Measurements from ENCODE around the gene TMEM91. TPM values are rescaled to one million over a fixed set of nuclear protein-coding genes. Genes with fewer than 3 reads are reported as not detected.
"Not testable (repeated sequence)": the region's sequence is repeated elsewhere in the genome, so short reads cannot be mapped to it uniquely, and the experiment has no call there.

Gene TMEM91
- total RNA-seq, 1 experiment from 2014 or later, result 2.4 TPM

DNA sequence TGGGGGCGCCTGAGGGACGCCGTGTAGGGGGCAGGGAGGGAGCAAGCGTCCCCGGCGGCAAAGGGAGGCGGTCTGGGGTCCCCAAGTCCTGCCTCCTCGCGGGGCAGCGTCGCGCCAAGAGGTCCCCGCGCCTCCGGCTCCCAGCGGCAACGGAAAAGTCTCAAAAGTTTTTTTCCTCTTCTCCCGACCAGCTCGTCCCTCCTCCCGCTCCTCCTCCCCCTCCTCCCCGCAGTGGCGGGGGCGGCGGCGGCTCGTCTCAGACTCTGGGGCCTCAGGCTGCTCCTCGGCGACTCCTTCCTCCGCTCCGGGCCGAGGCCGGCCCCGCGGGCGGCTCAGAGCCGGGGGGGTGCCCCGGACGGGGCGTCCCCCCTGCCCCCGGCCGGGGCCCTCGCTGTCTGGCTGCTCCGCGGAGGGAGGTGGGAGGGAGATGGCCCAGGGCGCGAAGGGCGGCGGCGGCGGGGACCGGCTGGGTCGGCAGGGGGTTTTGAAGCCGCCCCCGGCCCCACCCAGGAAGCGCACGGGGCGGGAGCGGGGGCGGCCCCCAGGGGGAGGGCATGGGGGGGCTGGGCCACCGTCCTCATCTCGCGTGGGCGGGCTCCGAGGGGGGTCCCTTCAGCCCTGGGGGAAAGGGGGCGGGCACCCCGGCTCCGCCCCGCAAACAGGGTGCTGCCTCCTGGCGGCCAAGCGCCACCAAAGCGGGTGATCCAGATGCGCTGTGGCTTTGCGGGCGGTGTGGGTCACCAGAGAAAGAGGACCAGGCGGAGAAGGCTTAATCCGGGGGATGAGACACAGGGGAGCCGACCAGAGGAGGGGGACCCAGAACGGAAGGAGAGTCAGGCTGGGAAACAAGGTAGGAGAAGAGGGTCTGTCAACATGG, 22.6 kb upstream of the TMEM91 start, which contains the start of gene TGFB1:
TSS of gene TGFB1 (minus strand) at position 457 of the 877 bp plus-strand sequence. CDS start 878 bp downstream, outside the sequence.
- peak; percentile 78 for DNase-seq (ENCODE audit: low read depth)

DNA sequence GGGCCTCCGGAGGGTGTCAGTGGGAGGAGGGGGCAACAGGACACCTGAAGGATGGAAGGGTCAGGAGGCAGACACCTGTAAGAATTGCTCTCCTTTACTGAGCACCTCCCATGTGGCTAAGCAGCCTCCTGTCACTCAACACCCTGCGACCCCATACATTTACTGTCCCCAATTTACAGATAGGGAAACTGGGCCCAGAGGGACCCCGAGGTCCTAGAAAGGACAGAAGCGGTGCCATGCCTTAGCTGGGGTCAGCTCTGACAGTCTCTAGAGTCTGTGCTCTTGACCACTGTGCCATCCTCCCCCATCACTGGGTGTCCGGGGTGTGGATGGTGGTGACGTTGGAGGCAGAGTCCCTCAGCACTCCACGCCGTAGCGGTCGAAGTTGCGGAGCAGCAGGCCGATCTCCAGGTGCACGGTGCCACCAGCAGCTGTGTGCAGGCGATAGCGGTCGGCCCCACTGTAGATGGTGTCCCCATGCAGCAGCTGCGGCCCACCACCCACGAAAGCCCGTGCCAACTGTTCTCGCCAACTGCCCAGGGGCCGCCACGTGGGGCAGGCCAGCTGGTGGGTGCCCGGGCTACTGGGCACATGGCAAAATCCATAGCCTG, 21.9 kb upstream of the TMEM91 start:
- DNase-seq (ENCODE audit: low read depth), result no peak

DNA sequence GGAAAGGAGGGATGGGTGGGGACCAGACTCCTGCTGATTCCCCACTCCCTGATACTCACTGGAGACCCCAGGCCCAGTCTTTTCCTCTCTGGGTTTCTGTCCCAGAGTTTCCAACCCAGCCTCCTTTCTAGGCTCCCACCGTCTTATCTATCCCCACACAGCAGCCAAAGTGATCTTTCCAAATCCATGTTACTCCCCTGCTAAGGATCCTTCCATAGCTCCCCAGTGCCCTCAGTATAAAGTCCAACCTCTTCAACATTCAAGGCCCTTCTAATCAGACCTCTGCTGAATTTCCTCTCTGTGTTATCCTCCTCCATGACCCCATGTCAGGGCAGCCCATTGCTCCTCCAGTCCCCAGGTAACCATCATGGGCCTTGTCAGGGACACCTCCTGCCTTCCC, 21.3 kb upstream of the TMEM91 start:
- no peak for DNase-seq (ENCODE audit: low read depth)

- DNase-seq (ENCODE audit: low read depth), result no peak
Observed at GRCh38 chr19:41355802-41356201, 20.5 kb upstream of the TMEM91 start.

DNA sequence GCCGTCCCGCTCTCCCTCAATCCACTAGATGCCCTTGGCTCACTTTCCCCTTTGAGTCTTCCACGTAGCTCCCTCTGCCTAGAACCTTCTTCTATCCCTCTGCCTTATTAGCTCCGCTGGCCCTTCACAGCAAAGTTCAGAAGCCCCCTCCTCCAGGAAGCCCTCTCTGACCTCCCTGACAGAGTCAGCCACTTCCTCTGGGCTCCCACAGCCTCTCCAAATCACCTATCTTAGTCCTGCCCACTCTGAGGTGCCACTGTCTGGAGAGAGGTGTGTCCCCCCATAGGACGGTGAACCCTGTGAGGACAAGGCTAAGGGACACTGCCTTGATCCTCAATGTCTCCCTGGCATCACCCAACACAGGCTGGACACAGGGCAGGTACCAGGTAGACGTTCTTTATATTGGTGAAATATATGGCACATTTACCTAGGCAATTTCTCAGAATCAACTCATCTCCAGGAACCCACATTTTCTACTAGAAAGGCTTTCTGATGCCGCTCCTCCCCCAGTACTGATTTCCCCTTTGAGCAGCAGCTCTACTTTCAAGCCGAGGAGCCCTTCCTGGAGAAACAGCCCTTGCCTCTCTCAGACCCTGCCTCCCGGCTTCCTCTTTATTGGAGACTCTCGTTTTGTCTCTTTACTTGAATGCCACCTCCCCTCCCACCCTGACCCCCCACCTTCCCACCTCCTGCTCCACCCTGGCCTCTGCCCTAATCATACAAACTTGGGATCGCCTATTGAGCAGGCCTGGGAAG, 19.2 kb upstream of the TMEM91 start:
- no peak for DNase-seq (ENCODE audit: low read depth)

GRCh38 chr19:41357746-41358145, 18.6 kb upstream of the TMEM91 start:
- no peak for DNase-seq (ENCODE audit: low read depth)

DNA sequence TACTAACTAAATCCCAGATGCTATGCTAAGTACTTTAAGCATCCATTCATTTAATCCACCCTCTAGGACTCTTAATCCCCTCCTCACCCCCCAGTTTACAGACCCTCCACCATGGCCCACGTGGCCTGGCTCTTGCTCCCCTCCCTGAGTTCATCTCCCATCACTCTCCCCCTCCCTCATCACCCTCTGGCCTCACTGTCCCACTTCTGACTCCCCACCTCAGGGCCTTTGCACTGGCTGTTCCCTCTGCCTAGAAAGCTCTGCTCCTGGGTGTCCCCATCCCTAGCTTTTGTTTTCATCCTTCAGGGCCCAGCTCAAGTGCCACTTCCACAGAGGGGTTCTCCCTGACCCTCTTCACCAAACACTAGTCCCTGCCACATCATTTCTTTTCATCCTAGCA, 16.6 kb upstream of the TMEM91 start:
- no peak for DNase-seq (ENCODE audit: low read depth)

GRCh38 chr19:41362143-41362847, 14.0 kb upstream of the TMEM91 start:
- peak; percentile 20 for DNase-seq (ENCODE audit: low read depth)

GRCh38 chr19:41363371-41363752, 13.0 kb upstream of the TMEM91 start:
- no peak for DNase-seq (ENCODE audit: low read depth)

- DNase-seq (ENCODE audit: low read depth), result peak; percentile 98
Observed at GRCh38 chr19:41363753-41364523, 12.4 kb upstream of the TMEM91 start, which contains the start of gene B9D2. B9D2 (minus strand) TSS chr19:41364149; CDS start chr19:41363519, 630 bp downstream.

- DNase-seq (ENCODE audit: low read depth), result no peak
Observed at GRCh38 chr19:41364524-41365391, 11.6 kb upstream of the TMEM91 start.

GRCh38 chr19:41366089-41366488, 10.2 kb upstream of the TMEM91 start:
- DNase-seq (ENCODE audit: low read depth), result no peak

DNA sequence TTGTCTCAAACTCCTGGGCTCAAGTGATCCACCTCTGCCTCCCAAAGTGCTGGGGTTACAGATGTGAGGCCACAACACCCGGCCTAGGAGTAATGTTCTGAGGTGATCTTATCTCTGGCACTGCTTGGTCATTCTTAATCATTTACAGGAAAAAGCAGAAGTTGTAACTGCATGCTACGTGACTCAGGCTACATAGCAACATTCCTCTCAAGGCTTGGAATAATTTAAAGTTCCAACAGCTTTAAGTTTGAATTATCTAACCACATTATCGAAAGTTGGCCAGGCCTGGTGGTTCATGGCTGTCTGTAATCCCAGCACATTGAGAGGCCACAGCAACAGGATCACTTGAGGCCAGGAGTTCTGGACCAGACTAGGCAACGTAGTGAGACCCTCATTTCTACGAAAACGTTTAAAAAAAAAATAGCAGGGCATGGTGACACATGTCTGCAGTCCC, 8.5 kb upstream of the TMEM91 start:
- peak; percentile 92 for DNase-seq (ENCODE audit: low read depth)

DNA sequence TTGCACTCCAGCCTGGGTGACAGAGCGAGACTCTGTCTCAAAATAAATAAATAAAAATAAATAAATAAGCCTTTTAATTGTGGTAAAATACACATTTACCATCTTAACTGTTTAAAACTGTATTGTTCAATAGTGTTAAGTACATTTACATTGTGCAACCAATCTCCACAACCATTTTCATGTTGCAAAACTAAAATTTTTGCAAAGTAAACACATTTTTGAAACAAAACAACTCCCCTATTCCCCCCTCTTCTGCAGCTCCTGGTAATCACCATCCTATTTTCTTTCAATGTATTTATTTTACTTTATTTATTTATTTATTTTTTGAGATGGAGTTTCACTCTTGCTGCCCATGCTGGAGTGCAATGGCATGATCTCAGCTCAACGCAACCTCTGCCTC, 6.6 kb upstream of the TMEM91 start:
- no peak for DNase-seq (ENCODE audit: low read depth)

DNA sequence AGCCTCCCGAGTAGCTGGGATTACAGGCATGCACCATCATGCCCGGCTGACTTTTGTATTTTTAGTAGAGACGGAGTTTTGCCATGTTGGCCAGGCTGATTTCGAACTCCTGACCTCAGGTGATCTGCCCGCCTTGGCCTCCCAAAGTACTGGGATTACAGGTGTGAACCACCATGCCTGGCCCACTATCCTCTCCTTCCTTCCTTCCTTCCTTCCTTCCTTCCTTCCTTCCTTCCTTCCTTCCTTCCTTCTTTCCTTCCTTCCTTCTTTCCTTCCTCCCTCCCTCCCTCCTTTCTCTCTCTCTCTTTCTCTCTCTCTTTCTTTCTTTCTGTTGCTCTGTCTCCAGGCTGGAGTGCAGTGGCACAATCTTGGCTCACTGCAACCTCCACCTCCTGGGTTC, 5.2 kb upstream of the TMEM91 start:
- DNase-seq (ENCODE audit: low read depth), result not testable (repeated sequence)

DNA sequence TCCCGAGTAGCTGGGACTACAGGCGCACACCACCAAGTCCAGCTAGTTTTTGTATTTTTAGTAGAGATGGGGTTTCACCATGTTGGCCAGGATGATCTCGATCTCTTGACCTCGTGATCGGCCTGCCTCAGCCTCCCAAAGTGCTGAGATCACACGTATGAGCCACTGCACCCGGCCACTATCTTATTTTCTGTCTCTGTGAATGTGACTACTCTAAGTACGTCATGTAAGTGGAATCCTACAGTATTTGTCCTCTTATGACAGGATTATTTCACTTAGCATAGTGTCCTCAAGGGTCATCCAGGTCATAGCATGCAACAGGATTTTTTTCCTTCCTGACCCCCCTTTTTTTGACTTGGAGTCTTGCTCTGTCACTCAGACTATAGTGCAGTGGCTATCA, 4.8 kb upstream of the TMEM91 start:
- DNase-seq (ENCODE audit: low read depth), result no peak

DNA sequence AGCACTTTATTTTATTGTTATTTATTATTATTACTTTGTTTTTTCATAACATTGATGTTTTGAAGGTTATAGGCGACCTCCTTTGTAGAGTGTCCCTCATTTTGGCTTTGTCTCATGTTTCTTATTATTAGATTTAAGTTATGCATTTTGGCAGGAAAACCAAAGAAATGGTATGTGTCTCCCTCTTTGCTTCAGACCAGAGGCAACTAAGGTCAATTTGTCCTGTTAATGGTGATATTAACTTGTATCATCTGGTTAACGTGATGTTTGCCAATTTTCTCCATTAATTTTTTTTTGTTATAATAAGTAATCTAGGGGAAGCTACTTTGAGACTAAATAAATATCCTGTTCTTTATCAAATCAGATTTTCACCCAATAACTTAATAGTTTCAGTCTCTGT, 3.8 kb upstream of the TMEM91 start:
- no peak for DNase-seq (ENCODE audit: low read depth)

- DNase-seq (ENCODE audit: low read depth), result peak; percentile 87
Observed at GRCh38 chr19:41373993-41374392, 2.3 kb upstream of the TMEM91 start.

DNA sequence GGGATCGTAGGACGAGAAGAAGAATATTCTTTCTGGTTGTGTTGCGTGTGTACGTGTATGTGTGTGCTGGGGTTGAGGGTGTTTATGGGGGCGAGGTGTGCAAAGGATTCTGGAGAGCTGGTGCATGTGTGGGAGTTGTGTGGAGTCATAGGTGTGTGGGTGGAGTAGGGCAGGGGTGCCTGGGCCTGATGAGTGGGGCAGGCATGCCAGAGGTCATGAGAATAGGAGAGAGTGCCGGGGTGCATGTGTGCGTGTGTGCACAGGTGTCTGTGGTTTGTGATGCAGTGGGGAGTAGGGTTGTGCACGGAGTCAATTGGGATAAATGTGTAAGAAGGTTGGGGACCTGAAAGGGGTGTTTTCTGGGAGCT, 649 bp downstream of the TMEM91 start:
- no peak for DNase-seq (ENCODE audit: low read depth)

All from M059J (cell line).